Skeletal muscle tissue (tissue), 5 donors: ENCODE measurements around the gene ERVK3-1. TPM values are rescaled to one million over a fixed set of nuclear protein-coding genes. Genes with fewer than 3 reads are reported as not detected.

Experiments used
- H3K27ac ChIP-seq: one replicate; pipeline ENCODE4 v1.7.0; 2013; ENCODE audit warnings: mild to moderate bottlenecking, low read depth, low read length, inconsistent platforms
- H3K27me3 ChIP-seq, 3 donors: one replicate each; pipeline ENCODE4 v1.7.0; 2013; ENCODE audit warnings: low read length in 3 of 3; ENCODE audit not compliant: control insufficient read depth in 3 of 3, insufficient read depth in 3 of 3
- H3K36me3 ChIP-seq, 3 donors: one replicate each; pipeline ENCODE4 v1.7.0; 2013; ENCODE audit warnings: low read length in 3 of 3; ENCODE audit not compliant: control insufficient read depth in 3 of 3, insufficient read depth in 3 of 3
- H3K4me1 ChIP-seq, 3 donors: one replicate each; pipeline ENCODE4 v1.7.0; 2013; ENCODE audit warnings: low read length in 3 of 3, mild to moderate bottlenecking in 3 of 3; ENCODE audit not compliant: control insufficient read depth in 3 of 3, insufficient read depth in 3 of 3
- H3K4me3 ChIP-seq, 3 donors: one replicate each; pipeline ENCODE4 v1.7.0; 2013; ENCODE audit warnings: low read length in 3 of 3
- H3K9ac ChIP-seq, 3 donors: one replicate each; pipeline ENCODE4 v1.7.0; 2013; ENCODE audit warnings: low read length in 3 of 3, mild to moderate bottlenecking in 3 of 3, moderate library complexity in 2 of 3, low read depth in 1 of 3
- H3K9me3 ChIP-seq, 3 donors: one replicate each; pipeline ENCODE4 v1.7.0; 2013; ENCODE audit warnings: low read length in 3 of 3; ENCODE audit not compliant: control insufficient read depth in 3 of 3
- small RNA-seq: library from RNA; depleted of rRNA; stranded (forward); fragments of <200 nt; gene quantifications from one replicate; pipeline ENCODE3, GENCODE V24; 2014
- total RNA-seq: library from RNA; depleted of rRNA; stranded (reverse); fragments of >200 nt; gene quantifications from one replicate; pipeline ENCODE4 v1.2.3, GENCODE V29; 2014
- donor health status: Osteomylitis.

The ERVK3-1 gene
- total RNA-seq, 1 donor from 2014 or later = 14.1 TPM

- peaks cover 24 to 57% (median 50%) of the 10 kb centered on the region in 3 donors for H3K27me3 ChIP-seq
These were observed 51.7 kb downstream of the ERVK3-1 start for GRCh38 chr19:58356766-58357480.

GRCh38 chr19:58357481-58358145 lies 52.4 kb downstream of the ERVK3-1 start:
- Histone ChIP-seq H3K27ac (no peak overlapping the region), H3K9me3 (no peaks in the 10 kb centered on the region), H3K4me1 (peaks cover 17 to 31% (median 29%) of the 10 kb centered on the region in 3 donors), H3K27me3 (peaks cover 17 to 50% (median 46%) of the 10 kb centered on the region in 3 donors), H3K4me3 (peak overlapping the region in 1 of 3 donors; percentile 29), H3K36me3 (peaks cover 0 to 5% (median 2%) of the 10 kb centered on the region in 3 donors), H3K9ac (no peak overlapping the region)

More at GRCh38 chr19:58356766-58357480, 51.7 kb downstream of the ERVK3-1 start:
- peak overlapping the region in 2 of 3 donors; percentile 51 to 79 for H3K9ac ChIP-seq
- H3K4me1 ChIP-seq = peaks cover 16 to 28% (median 27%) of the 10 kb centered on the region in 3 donors
- no peaks in the 10 kb centered on the region for H3K9me3 ChIP-seq
- peaks cover 0 to 5% (median 0%) of the 10 kb centered on the region in 3 donors for H3K36me3 ChIP-seq
- H3K4me3 ChIP-seq = peak overlapping the region; percentile 59 to 71 (median 60)
- no peak overlapping the region for H3K27ac ChIP-seq

- peaks cover 0 to 5% (median 3%) of the 10 kb centered on the region in 3 donors for H3K36me3 ChIP-seq
- peak overlapping the region; percentile 97 to 100 (median 98) for H3K4me3 ChIP-seq
- H3K9ac ChIP-seq = peak overlapping the region; percentile 90 to 99 (median 97)
- H3K27ac ChIP-seq = peak overlapping the region; percentile 96
- no peaks in the 10 kb centered on the region for H3K9me3 ChIP-seq
- peaks cover 5 to 15% (median 11%) of the 10 kb centered on the region in 3 donors for H3K27me3 ChIP-seq
- H3K4me1 ChIP-seq = peaks cover 8 to 19% (median 15%) of the 10 kb centered on the region in 3 donors
These were observed 56.7 kb downstream of the ERVK3-1 start for GRCh38 chr19:58361900-58362271.

GRCh38 chr19:58362272-58362994 lies 57.3 kb downstream of the ERVK3-1 start, which contains the start of gene ZNF497:
Gene ZNF497, minus strand, starts transcription at chr19:58362751. Its CDS starts 5,116 bp downstream, at chr19:58357635.
- Histone ChIP-seq H3K27ac (peak within 1 kb of the TSS; percentile 96), H3K27me3 (peaks cover 5 to 12% (median 6%) of the 10 kb centered on the region in 3 donors), H3K9ac (peak within 1 kb of the TSS; percentile 90 to 99 (median 97)), H3K4me3 (peak within 1 kb of the TSS; percentile 97 to 100 (median 98)), H3K9me3 (no peaks in the 10 kb centered on the region), H3K4me1 (peaks cover 4 to 14% (median 11%) of the 10 kb centered on the region in 3 donors), H3K36me3 (peaks cover 0 to 5% (median 4%) of the 10 kb centered on the region in 3 donors)

GRCh38 chr19:58364146-58364545 lies 59.0 kb downstream of the ERVK3-1 start:
- H3K9me3 ChIP-seq = no peaks in the 10 kb centered on the region
- H3K27me3 ChIP-seq = peaks cover 0 to 6% (median 3%) of the 10 kb centered on the region in 3 donors
- H3K4me3 ChIP-seq = no peak overlapping the region
- peaks cover 4 to 11% (median 7%) of the 10 kb centered on the region in 3 donors for H3K4me1 ChIP-seq
- peaks cover 0 to 4% (median 0%) of the 10 kb centered on the region in 3 donors for H3K36me3 ChIP-seq
- no peak overlapping the region for H3K9ac ChIP-seq
- H3K27ac ChIP-seq = no peak overlapping the region

Small RNA genes lying within 50 kb of the gene (small RNA-seq; reads per million reads assigned to genes)
- 0.14 reads per million for gene MIR6806
- not detected for gene RNA5SP473

Other genes with a start within 250 kb of the ERVK3-1 start
- gene ZNF135, start 246.1 kb upstream of the ERVK3-1 start, total RNA-seq = 10.4 TPM
- gene ZSCAN18, start 207.1 kb upstream of the ERVK3-1 start, total RNA-seq = 50.6 TPM
- 16.2 TPM for gene ZNF329, start 154.6 kb upstream of the ERVK3-1 start, total RNA-seq
- gene ZNF274, start 122.3 kb upstream of the ERVK3-1 start, total RNA-seq = 11.0 TPM
- 26.1 TPM for gene ZNF544, start 76.5 kb upstream of the ERVK3-1 start, total RNA-seq
- 6.3 TPM for gene ZNF8, start 26.4 kb upstream of the ERVK3-1 start, total RNA-seq
- 2.6 TPM for gene ZSCAN22, start 21.6 kb downstream of the ERVK3-1 start, total RNA-seq
- gene A1BG, start 48.1 kb downstream of the ERVK3-1 start, total RNA-seq = under 0.01 TPM
- 2.1 TPM for gene ZNF497, start 57.4 kb downstream of the ERVK3-1 start, total RNA-seq
- 0.52 TPM for gene ZNF837, start 75.7 kb downstream of the ERVK3-1 start, total RNA-seq
- gene RPS5, start 81.9 kb downstream of the ERVK3-1 start, total RNA-seq = 3,737 TPM
- not detected for gene RNF225, start 90.3 kb downstream of the ERVK3-1 start, total RNA-seq
- 8.4 TPM for gene ZNF584, start 103.3 kb downstream of the ERVK3-1 start, total RNA-seq
- gene ZNF132, start 134.8 kb downstream of the ERVK3-1 start, total RNA-seq = 9.9 TPM
- 5.7 TPM for gene ZNF324B, start 146.2 kb downstream of the ERVK3-1 start, total RNA-seq
- gene ZNF324, start 161.7 kb downstream of the ERVK3-1 start, total RNA-seq = 9.9 TPM
- 3.1 TPM for gene ZNF446, start 171.0 kb downstream of the ERVK3-1 start, total RNA-seq
- 3.1 TPM for gene SLC27A5, start 206.6 kb downstream of the ERVK3-1 start, total RNA-seq
- 3.7 TPM for gene ZBTB45, start 214.4 kb downstream of the ERVK3-1 start, total RNA-seq
- 277 TPM for gene TRIM28, start 238.7 kb downstream of the ERVK3-1 start, total RNA-seq
- 68.9 TPM for gene CHMP2A, start 249.7 kb downstream of the ERVK3-1 start, total RNA-seq